Activated CD8-positive, alpha-beta memory T cell treated with anti-CD3 and anti-CD28 coated beads, Interleukin-2, amount 50 U/mL, for 1 hour (primary cell): ENCODE results near the gene NTRK3.

Experiments used
- DNase-seq: peaks from one replicate; pipeline ENCODE4 v3.0.0-alpha.2; 2020; ENCODE audit errors: extremely low read depth

Gene NTRK3

GRCh38 chr15:88120026-88120425, 136.5 kb downstream of the NTRK3 start:
- DNase-seq = no peak

GRCh38 chr15:88118741-88119140, 137.8 kb downstream of the NTRK3 start:
- no peak for DNase-seq

DNA sequence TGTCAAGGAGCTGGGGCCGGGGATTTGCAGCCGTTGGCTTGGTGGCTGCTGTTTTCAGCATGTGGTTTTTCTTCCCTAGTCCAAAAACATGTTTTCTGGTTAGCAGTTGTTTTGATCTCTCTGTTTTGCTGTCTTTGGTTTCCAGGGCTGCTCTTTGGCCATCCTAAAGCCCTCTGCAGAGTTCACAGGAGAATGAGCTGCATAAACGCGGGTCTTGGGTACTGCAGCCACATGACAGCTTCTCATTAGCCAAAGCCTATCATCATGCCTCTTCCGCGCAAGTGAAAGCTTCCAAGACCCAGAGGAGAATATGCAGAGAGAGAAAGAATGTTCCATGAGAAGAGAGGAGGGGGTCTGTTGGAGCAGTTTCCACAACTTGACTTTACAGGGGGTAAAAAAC, 138.5 kb downstream of the NTRK3 start:
- DNase-seq = no peak

GRCh38 chr15:88115486-88116152, 140.9 kb downstream of the NTRK3 start:
- DNase-seq = no peak

DNA sequence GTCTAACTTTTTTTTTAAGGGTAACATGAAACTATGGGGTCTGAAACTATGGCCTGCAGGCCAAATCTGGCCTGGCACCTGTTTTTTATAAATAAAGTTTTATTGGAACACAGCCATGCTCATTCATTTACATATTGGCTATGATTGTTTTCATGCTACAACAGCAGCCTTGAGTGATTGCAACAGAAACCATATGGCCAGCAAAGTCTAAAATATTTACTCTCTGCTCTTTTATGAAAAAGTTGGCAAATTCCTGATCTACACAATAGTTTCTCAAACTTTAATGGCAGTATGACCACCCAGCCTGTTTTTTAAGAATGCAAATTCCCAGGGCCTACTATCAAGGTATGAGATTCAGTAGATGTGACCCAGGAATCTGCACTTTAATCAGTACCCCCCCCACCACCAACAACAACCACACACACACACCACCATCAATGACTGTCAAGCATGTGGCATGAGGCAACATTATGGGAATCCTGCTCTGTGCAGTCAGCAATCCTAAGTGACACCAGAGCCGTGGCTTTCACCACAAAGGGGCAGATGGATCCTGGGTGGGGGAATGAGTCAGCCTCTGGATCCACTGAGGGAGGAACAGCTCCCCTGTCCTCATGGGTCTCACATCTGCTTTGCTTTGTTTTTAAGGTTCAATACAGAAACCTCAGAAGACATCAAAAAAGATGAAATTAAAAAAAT, 142.8 kb downstream of the NTRK3 start:
- no peak for DNase-seq

GRCh38 chr15:88108991-88109390, 147.5 kb downstream of the NTRK3 start:
- DNase-seq = no peak

DNA sequence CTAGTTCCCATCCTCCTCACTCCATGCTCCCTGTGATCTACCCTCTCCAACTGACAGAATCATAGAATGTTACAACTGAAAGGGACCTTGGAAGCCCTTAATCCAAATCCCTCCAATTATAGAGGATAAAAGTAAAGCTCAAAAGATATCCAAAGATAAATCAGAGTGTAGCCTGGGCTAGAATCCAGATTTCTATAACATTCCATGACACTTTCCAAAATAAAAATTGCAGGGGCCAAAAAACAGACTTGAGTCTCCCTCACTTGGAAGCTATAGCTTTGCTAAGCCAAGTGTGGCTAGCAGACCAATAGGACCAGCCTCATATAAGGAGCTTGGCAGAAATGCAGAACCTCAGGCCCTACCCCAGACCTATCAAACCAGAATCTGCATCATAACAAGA, 148.1 kb downstream of the NTRK3 start:
- DNase-seq = no peak

- DNase-seq = no peak
Observed at GRCh38 chr15:88106074-88106473, 150.5 kb downstream of the NTRK3 start.

GRCh38 chr15:88104357-88104756, 152.2 kb downstream of the NTRK3 start:
- no peak for DNase-seq

GRCh38 chr15:88100181-88100580, 156.4 kb downstream of the NTRK3 start:
- DNase-seq = no peak

DNA sequence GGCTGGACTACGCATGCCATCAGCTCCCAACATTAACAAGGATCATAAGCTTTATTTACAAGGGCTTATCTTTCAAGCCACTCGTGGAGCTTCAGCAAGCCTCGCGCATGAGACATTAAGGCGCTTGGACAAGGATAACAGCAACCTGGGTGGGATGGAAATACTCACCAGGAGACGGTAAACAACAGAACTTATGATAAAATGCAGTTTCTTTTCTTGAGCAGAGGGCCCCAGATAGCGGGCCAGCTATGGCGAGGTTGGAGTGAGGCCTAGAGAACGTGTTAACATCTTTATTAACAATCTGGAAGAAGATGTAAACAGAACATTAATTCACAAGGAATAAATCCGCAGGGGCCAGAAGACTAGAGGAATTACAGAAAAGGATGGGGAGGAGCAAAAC, 158.2 kb downstream of the NTRK3 start:
- DNase-seq = no peak

- no peak for DNase-seq
Observed at GRCh38 chr15:88091444-88092016, 165.0 kb downstream of the NTRK3 start.

GRCh38 chr15:88090481-88091011, 166.0 kb downstream of the NTRK3 start:
- DNase-seq = no peak

- no peak for DNase-seq
Observed at GRCh38 chr15:88089731-88090130, 166.8 kb downstream of the NTRK3 start.

DNA sequence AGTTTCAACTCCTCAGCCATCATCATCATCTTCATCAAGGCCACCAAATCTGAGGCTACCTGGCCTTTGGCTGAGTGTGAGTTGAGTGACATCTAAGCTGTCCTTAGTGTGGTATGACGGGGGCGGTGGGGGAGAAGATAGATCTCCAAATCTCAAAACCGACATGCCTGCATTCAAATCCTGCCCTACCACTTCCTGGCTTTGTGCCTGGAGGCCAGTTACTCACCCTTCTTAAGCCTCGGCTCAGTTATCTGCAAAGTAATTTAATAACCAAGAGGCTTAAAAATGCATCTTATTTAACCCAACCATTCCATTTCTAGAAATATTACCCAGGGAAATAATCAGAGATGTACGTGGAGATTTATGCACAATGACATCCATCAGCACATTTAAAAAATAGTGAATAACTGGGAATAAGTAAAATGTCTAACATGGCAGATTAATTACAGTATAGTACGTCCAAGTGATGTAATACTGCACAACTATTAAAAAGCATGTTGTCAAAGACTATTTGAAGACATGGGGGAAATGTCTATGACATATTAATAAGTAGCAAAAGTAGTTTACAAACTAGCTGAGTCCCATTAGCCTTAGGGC, 167.4 kb downstream of the NTRK3 start:
- no peak for DNase-seq

- DNase-seq = no peak
Observed at GRCh38 chr15:88083811-88084760, 172.5 kb downstream of the NTRK3 start.

DNA sequence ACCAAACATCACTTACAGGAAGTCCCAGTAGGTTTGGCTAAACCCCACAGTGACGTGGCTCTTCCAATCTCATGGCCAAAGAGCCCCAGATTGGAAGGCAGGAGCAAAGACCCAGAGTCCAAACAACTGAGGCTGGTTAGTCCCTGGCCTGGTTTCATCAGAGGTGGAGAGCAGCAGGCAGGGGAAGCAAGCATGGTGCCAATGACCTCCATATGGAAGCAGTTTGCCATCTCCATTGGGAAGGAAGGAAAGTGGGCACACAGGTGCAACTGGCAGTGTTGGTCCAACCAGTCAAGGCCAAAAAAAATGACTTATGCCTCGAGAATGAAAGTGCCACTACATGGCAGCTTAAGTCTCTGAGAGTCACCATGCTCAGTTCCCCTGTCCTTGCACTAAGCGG, 175.9 kb downstream of the NTRK3 start:
- no peak for DNase-seq

GRCh38 chr15:88077296-88078020, 179.1 kb downstream of the NTRK3 start:
- DNase-seq = no peak

DNA sequence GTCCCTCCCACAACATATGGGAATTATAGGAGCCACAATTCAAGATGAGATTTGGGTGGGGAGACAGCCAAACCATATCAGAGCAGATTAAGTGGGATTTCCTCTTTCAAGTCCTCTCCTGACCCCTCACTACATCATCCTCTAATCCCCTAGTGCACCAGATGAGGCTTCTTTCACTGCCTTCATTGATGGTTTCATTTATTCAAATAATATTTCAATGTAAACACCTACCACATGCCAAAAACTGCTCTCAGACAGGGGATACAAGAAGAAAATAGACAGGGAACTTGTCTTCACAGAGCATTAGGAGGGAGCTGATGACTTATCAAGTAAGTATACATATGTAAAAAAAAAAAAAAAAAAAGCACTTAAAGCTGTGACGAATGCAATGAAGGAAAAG, 180.2 kb downstream of the NTRK3 start:
- DNase-seq = no peak

- DNase-seq = no peak
Observed at GRCh38 chr15:88075102-88075501, 181.4 kb downstream of the NTRK3 start.

DNA sequence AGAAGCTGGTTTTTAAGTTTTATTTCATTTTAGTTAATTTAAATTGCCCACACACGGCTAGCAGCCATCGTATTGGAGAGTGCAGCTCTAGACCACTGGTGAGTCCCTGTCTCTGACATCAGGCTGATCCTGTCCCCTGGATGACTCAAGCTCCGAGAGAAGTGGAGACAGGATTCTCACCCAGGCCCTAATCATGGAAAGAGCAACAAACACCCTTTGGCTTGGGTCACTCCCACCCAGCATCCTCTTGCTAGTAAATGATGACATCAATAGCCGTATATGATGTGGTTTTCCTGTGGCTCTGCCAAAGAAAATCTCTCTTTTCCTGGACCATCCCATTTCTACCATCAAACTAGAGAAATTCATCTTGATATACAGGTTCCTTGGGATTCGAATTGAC, 182.2 kb downstream of the NTRK3 start:
- DNase-seq = no peak
